H1 (cell line): Measurements from ENCODE around the gene MTM1. TPM values are rescaled to one million over a fixed set of nuclear protein-coding genes. Genes with fewer than 3 reads are reported as not detected.

Experiments used
- CTCF ChIA-PET: fragments of 300-600 bp; sonication (Branson Sonifier 250); formaldehyde crosslinking; loops from one replicate; lab custom pipeline; 2021; ENCODE audit not compliant: partially characterized antibody; lab: Charles Lee
- POLR2A ChIA-PET: fragments of 300-600 bp; sonication (Branson Sonifier 250); formaldehyde crosslinking; loops from one replicate; lab custom pipeline; 2021; ENCODE audit warnings: inconsistent platforms; ENCODE audit not compliant: partially characterized antibody; lab: Charles Lee
- DNase-seq, 2 experiments: peaks; one replicate each; pipeline versions ENCODE4 v3.0.0 to v3.0.0-alpha.2; 2010 to 2022; ENCODE audit warnings: low spot score in 2 of 2, low read depth in 1 of 2, mixed read lengths in 1 of 2
- FAIRE-seq: peaks from 2 replicates; lab custom pipeline; 2011; peaks lifted over from hg19 to GRCh38; lab: Jason Lieb, UNC
- H2AFZ ChIP-seq: 2 replicates; pipeline ENCODE4 v1.8.1; 2012; ENCODE audit warnings: low read length, inconsistent platforms
- H2AK5ac ChIP-seq: 2 replicates; pipeline ENCODE4 v1.6.1; 2013; ENCODE audit warnings: low read depth, low read length
- H2BK120ac ChIP-seq: replicated peaks from 2 replicates; pipeline ENCODE3; 2013; ENCODE audit warnings: low read depth, low read length, inconsistent platforms
- H2BK12ac ChIP-seq: 2 replicates; pipeline ENCODE4 v1.6.1; 2013; ENCODE audit warnings: low read depth, low read length
- H2BK15ac ChIP-seq: 2 replicates; pipeline ENCODE4 v1.6.1; 2013; ENCODE audit warnings: low read length
- H2BK20ac ChIP-seq: 2 replicates; pipeline ENCODE4 v1.6.1; 2013; ENCODE audit warnings: low read length
- H2BK5ac ChIP-seq: 2 replicates; pipeline ENCODE4 v1.6.1; 2013; ENCODE audit warnings: low read depth, low read length
- H3K14ac ChIP-seq: 2 replicates; pipeline ENCODE4 v1.6.1; 2013; ENCODE audit warnings: inconsistent platforms; ENCODE audit not compliant: insufficient read length
- H3K18ac ChIP-seq: 2 replicates; pipeline ENCODE4 v1.6.1; 2013; ENCODE audit warnings: low read length; ENCODE audit errors: extremely low read depth
- H3K23ac ChIP-seq: 2 replicates; pipeline ENCODE4 v1.6.1; 2013; ENCODE audit warnings: inconsistent platforms; ENCODE audit not compliant: insufficient read length
- H3K23me2 ChIP-seq: 2 replicates; pipeline ENCODE4 v1.6.1; 2013; ENCODE audit warnings: low read depth, low read length
- H3K27ac ChIP-seq: 2 replicates; pipeline ENCODE4 v1.6.1; 2011; ENCODE audit warnings: low read depth, low read length, inconsistent platforms
- H3K27me3 ChIP-seq, 4 experiments: replicated peaks in 1 of 4; 1 replicate in 1 of 4; 2 replicates in 3 of 4; pipeline versions ENCODE4 v1.6.1 to v1.8.1; 2011 to 2013; ENCODE audit warnings: low read length in 3 of 4, mild to moderate bottlenecking in 3 of 4, inconsistent platforms in 2 of 4, mixed read lengths in 2 of 4, moderate library complexity in 1 of 4; ENCODE audit not compliant: control insufficient read depth in 3 of 4, insufficient read depth in 3 of 4; ENCODE audit errors: extremely low read depth in 1 of 4
- H3K36me3 ChIP-seq, 4 experiments: 2 replicates each; pipeline versions ENCODE4 v1.6.1 to v1.8.1; 2011 to 2013; ENCODE audit warnings: mild to moderate bottlenecking in 4 of 4, low read length in 3 of 4, moderate library complexity in 2 of 4, control low read depth in 1 of 4, inconsistent platforms in 1 of 4; ENCODE audit not compliant: insufficient read depth in 4 of 4, control insufficient read depth in 2 of 4
- H3K4ac ChIP-seq: replicated peaks from 2 replicates; pipeline ENCODE3; 2013; ENCODE audit warnings: low read length, low read depth, mixed read lengths, inconsistent platforms; ENCODE audit not compliant: insufficient read length
- H3K4me1 ChIP-seq, 4 experiments: replicated peaks in 1 of 4; 1 replicate in 1 of 4; 2 replicates in 3 of 4; pipeline versions ENCODE4 v1.6.1 to v1.8.1; 2011 to 2013; ENCODE audit warnings: low read length in 3 of 4, inconsistent platforms in 2 of 4, mixed read lengths in 1 of 4; ENCODE audit not compliant: insufficient read depth in 4 of 4, control insufficient read depth in 3 of 4
- H3K4me2 ChIP-seq, 2 experiments: 2 replicates each; pipeline versions ENCODE4 v1.6.1 to v1.8.1; 2011 to 2013; ENCODE audit warnings: low read depth in 2 of 2, low read length in 2 of 2, control low read depth in 1 of 2, inconsistent platforms in 1 of 2, mild to moderate bottlenecking in 1 of 2; ENCODE audit not compliant: insufficient read depth in 1 of 2
- H3K4me3 ChIP-seq, 4 experiments: fragments of 200-600, 300-600 bp in 1 of 4; sonication (generic), shearing (Covaris generic), sonication (Bioruptor Twin) in 1 of 4; 2 replicates each; pipeline versions ENCODE4 v1.5.1 to v1.8.1; 2011 to 2016; ENCODE audit warnings: low read length in 4 of 4, low read depth in 3 of 4, control low read depth in 2 of 4, inconsistent platforms in 2 of 4, mild to moderate bottlenecking in 2 of 4, mixed read lengths in 1 of 4, moderate library complexity in 1 of 4; ENCODE audit not compliant: insufficient read depth in 2 of 4; ENCODE audit errors: extremely low read depth in 1 of 4
- H3K56ac ChIP-seq: replicated peaks from 2 replicates; pipeline ENCODE3; 2013; ENCODE audit warnings: low read depth, mild to moderate bottlenecking, mixed read lengths, low read length, inconsistent platforms; ENCODE audit not compliant: insufficient read length
- H3K79me1 ChIP-seq: 2 replicates; pipeline ENCODE4 v1.6.1; 2013; ENCODE audit warnings: low read depth, low read length, control low read depth
- H3K79me2 ChIP-seq, 2 experiments: 2 replicates each; pipeline versions ENCODE4 v1.6.1 to v1.8.1; 2012 to 2013; ENCODE audit warnings: low read length in 2 of 2, mild to moderate bottlenecking in 2 of 2, inconsistent platforms in 1 of 2; ENCODE audit not compliant: insufficient read depth in 2 of 2, control insufficient read depth in 1 of 2
- H3K9ac ChIP-seq, 4 experiments: replicated peaks in 1 of 4; 1 replicate in 1 of 4; 2 replicates in 3 of 4; pipeline versions ENCODE4 v1.6.1 to v1.8.1; 2011 to 2013; ENCODE audit warnings: low read depth in 3 of 4, low read length in 3 of 4, control low read depth in 2 of 4, mild to moderate bottlenecking in 2 of 4, moderate library complexity in 2 of 4, inconsistent platforms in 1 of 4; ENCODE audit errors: extremely low read depth in 1 of 4
- H3K9me3 ChIP-seq, 2 experiments: 2 replicates each; pipeline versions ENCODE4 v1.6.1 to v1.8.1; 2012 to 2013; ENCODE audit warnings: mild to moderate bottlenecking in 2 of 2, moderate library complexity in 2 of 2, control low read depth in 1 of 2, inconsistent platforms in 1 of 2, low read depth in 1 of 2, low read length in 1 of 2, mixed read lengths in 1 of 2; ENCODE audit not compliant: insufficient read depth in 2 of 2
- H4K20me1 ChIP-seq, 2 experiments: replicated peaks in 1 of 2; 2 replicates each; pipeline versions ENCODE3 to v1.8.1; 2011 to 2013; ENCODE audit warnings: inconsistent platforms in 2 of 2, low read length in 2 of 2, mild to moderate bottlenecking in 1 of 2; ENCODE audit not compliant: insufficient read depth in 2 of 2, control insufficient read depth in 1 of 2
- H4K5ac ChIP-seq: 2 replicates; pipeline ENCODE4 v1.6.1; 2013; ENCODE audit warnings: low read length, low read depth, mixed read lengths, inconsistent platforms; ENCODE audit not compliant: insufficient read length
- H4K8ac ChIP-seq: 2 replicates; pipeline ENCODE4 v1.8.0; 2013; ENCODE audit warnings: mild to moderate bottlenecking, moderate library complexity, low read length, inconsistent platforms; ENCODE audit not compliant: insufficient read depth; ENCODE audit errors: extremely low read depth
- H4K91ac ChIP-seq: replicated peaks from 2 replicates; pipeline ENCODE3; 2013; ENCODE audit warnings: low read length, mixed read lengths, inconsistent platforms; ENCODE audit not compliant: insufficient read length
- EGR1 ChIP-seq: IDR thresholded peaks from 2 replicates; pipeline ENCODE4 v1.6.1; 2011; ENCODE audit warnings: low read depth, low read length, borderline replicate concordance
- GABPA ChIP-seq: IDR thresholded peaks from 2 replicates; pipeline ENCODE4 v1.6.1; 2011; ENCODE audit warnings: mild to moderate bottlenecking, low read length, moderate library complexity, borderline replicate concordance; ENCODE audit not compliant: insufficient read depth
- GTF2F1 ChIP-seq: IDR thresholded peaks from 2 replicates; pipeline ENCODE4 v1.6.1; 2012; ENCODE audit warnings: low read depth, low read length, improper control_type of control experiment, borderline replicate concordance
- HDAC2 ChIP-seq, 2 experiments: fragments of 300-600 bp in 1 of 2; sonication (generic) in 1 of 2; IDR thresholded peaks; 2 replicates each; pipeline ENCODE4 v1.6.1; 2011 to 2012; ENCODE audit warnings: low read depth in 2 of 2, low read length in 2 of 2, mild to moderate bottlenecking in 2 of 2, moderate library complexity in 2 of 2, borderline replicate concordance in 1 of 2, inconsistent platforms in 1 of 2
- PHF8 ChIP-seq: fragments of 200-600 bp; sonication (generic); conservative IDR thresholded peaks from 2 replicates; pipeline ENCODE4 v1.7.1; 2012; ENCODE audit warnings: low read depth, mild to moderate bottlenecking, inconsistent platforms, low read length, moderate library complexity
- POLR2A ChIP-seq, 2 experiments: IDR thresholded peaks; 1 replicate in 1 of 2; 2 replicates in 1 of 2; pipeline ENCODE4 v1.6.1; 2011; ENCODE audit warnings: low read depth in 2 of 2, low read length in 2 of 2, mild to moderate bottlenecking in 2 of 2; ENCODE audit errors: control extremely low read depth in 1 of 2
- POLR2AphosphoS5 ChIP-seq: IDR thresholded peaks from 2 replicates; pipeline ENCODE4 v1.6.1; 2011; ENCODE audit warnings: low read depth, low read length
- RFX5 ChIP-seq: IDR thresholded peaks from 2 replicates; pipeline ENCODE4 v1.6.1; 2011; ENCODE audit warnings: low read depth, low read length, improper control_type of control experiment, borderline replicate concordance
- SIN3A ChIP-seq, 2 experiments: IDR thresholded peaks in 1 of 2; conservative IDR thresholded peaks in 1 of 2; 2 replicates each; pipeline ENCODE4 v1.6.1; 2011 to 2012; ENCODE audit warnings: low read length in 2 of 2, improper control_type of control experiment in 1 of 2, low read depth in 1 of 2, mild to moderate bottlenecking in 1 of 2
- SP2 ChIP-seq: IDR thresholded peaks from 2 replicates; pipeline ENCODE4 v1.6.1; 2012; ENCODE audit warnings: mild to moderate bottlenecking, low read length, inconsistent platforms
- TAF1 ChIP-seq: IDR thresholded peaks from 2 replicates; pipeline ENCODE4 v1.6.1; 2011; ENCODE audit warnings: mild to moderate bottlenecking, low read depth, low read length
- TCF12 ChIP-seq: IDR thresholded peaks from 2 replicates; pipeline ENCODE4 v1.6.1; 2011; ENCODE audit warnings: low read depth, mild to moderate bottlenecking, low read length
- WGBS, 2 experiments: shearing (Covaris generic) in 1 of 2; methylation state at CpG; one replicate each; pipeline versions ENCODE4 v1.1.6 to v1.1.7; 2013 to 2015; ENCODE audit warnings: low lambda C conversion rate in 2 of 2, mixed read lengths in 2 of 2, inconsistent platforms in 1 of 2, low coverage in 1 of 2, missing lambda C conversion rate in 1 of 2; ENCODE audit not compliant: insufficient replicate concordance in 2 of 2, insufficient coverage in 1 of 2, insufficient read length in 1 of 2; ENCODE audit errors: extremely low coverage in 1 of 2, missing lambda C conversion rate in 1 of 2; 5-methylcytosine and 5-hydroxymethylcytosine counted together
- polyA plus RNA-seq, 7 experiments: library from polyadenylated mRNA; depleted of rRNA in 3 of 7; stranded (reverse) in 5 of 7; unstranded in 2 of 7; fragments of >200 nt in 5 of 7; fragments of 200-250 nt in 2 of 7; gene quantifications; 1 replicate in 5 of 7; 2 replicates in 1 of 7; 4 replicates in 1 of 7; pipeline versions ENCODE4 v1.2.1 to v1.2.3, GENCODE V29; 2011 to 2013; ENCODE audit warnings: missing spikeins in 2 of 7, mixed read lengths in 2 of 7
- total RNA-seq: library from RNA; stranded (reverse); fragmentation: NEBNext Ultra II Directional; extraction: Animal tissue kit (Norgen Biotek cat#: 25700); gene quantifications from 2 replicates; pipeline ENCODE4 v1.2.1, GENCODE V29; 2021
- TF ChIP-seq, protein P1 (sequence below): IDR thresholded peaks from 2 replicates; pipeline ENCODE4 v1.6.1; 2012; ENCODE audit warnings: low read length, inconsistent platforms

The MTM1 gene
- total and polyA plus RNA-seq, 2 of the 8 experiments (the other 6 are each of a cell fraction or from before 2014, with no cell fraction given), result 2.3 to 8.4 TPM

GRCh38 chrX:150643271-150643670, 74.8 kb downstream of the MTM1 start:
- Histone ChIP-seq H2AK5ac (no peak overlapping the region), H3K4me3 (no peak overlapping the region), H3K4me1 (no peaks in the 10 kb centered on the region), H4K20me1 (no peaks in the 10 kb centered on the region), H3K9ac (no peak overlapping the region), H3K79me2 (no peaks in the 10 kb centered on the region), H3K4me2 (no peak overlapping the region), H2BK15ac (no peak overlapping the region), H2BK12ac (no peak overlapping the region), H3K56ac (no peak overlapping the region), H4K91ac (no peak overlapping the region), H4K5ac (no peak overlapping the region), H3K79me1 (no peaks in the 10 kb centered on the region), H2BK120ac (no peak overlapping the region), H2BK5ac (no peak overlapping the region), H4K8ac (no peak overlapping the region), H2AFZ (no peak overlapping the region), H3K23ac (no peak overlapping the region), H3K23me2 (no peaks in the 10 kb centered on the region), H3K14ac (no peak overlapping the region), H3K27me3 (no peaks in the 10 kb centered on the region), H3K27ac (no peak overlapping the region), H3K36me3 (no peaks in the 10 kb centered on the region; a peak in 2 of 8 replicates), H3K4ac (no peak overlapping the region), H3K9me3 (no peaks in the 10 kb centered on the region), H3K18ac (no peak overlapping the region), H2BK20ac (no peak overlapping the region)
- DNase-seq, result no peak
- ChIA-PET CTCF (interaction anchor here (0.8 to 1.2 kb wide), 2 partner anchors 82 to 98 kb away, joined by 3 read pairs; no protein-coding TSS in a partner anchor), POLR2A (no interaction called here)
- FAIRE-seq, result no peak
- 75% methylated on average over 1 of the region's 1 CpG; no CpG with 5 or more reads in 1 of the 2 experiments for WGBS, 2 experiments
- TF ChIP-seq GTF2F1 (no peak), HDAC2 (IDR thresholded peaks at IDR 0.05; ENCODE audit: borderline replicate concordance in 1 of 2, low read depth in 2 of 2, low read length in 2 of 2) (no peak), TCF12 (no peak), RFX5 (no peak), SIN3A (conservative IDR thresholded peaks at IDR 0.05 in 1 of 2, IDR thresholded peaks at IDR 0.05 in 1 of 2; ENCODE audit: low read depth in 1 of 2, low read length in 2 of 2) (no peak), SP2 (no peak), EGR1 (no peak), POLR2A (IDR thresholded peaks at IDR 0.05; ENCODE audit: control extremely low read depth in 1 of 2, low read depth in 2 of 2, low read length in 2 of 2) (no peak), POLR2AphosphoS5 (no peak), TAF1 (no peak), PHF8 (no peak), GABPA (no peak)
- TF ChIP-seq, protein P1, sequence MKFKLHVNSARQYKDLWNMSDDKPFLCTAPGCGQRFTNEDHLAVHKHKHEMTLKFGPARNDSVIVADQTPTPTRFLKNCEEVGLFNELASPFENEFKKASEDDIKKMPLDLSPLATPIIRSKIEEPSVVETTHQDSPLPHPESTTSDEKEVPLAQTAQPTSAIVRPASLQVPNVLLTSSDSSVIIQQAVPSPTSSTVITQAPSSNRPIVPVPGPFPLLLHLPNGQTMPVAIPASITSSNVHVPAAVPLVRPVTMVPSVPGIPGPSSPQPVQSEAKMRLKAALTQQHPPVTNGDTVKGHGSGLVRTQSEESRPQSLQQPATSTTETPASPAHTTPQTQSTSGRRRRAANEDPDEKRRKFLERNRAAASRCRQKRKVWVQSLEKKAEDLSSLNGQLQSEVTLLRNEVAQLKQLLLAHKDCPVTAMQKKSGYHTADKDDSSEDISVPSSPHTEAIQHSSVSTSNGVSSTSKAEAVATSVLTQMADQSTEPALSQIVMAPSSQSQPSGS, result no peak
